ENCODE measurements around the gene NR1H4.
"Not testable (repeated sequence)": the region's sequence is repeated elsewhere in the genome, so short reads cannot be mapped to it uniquely, and the experiment has no call there.

The NR1H4 gene

DNA sequence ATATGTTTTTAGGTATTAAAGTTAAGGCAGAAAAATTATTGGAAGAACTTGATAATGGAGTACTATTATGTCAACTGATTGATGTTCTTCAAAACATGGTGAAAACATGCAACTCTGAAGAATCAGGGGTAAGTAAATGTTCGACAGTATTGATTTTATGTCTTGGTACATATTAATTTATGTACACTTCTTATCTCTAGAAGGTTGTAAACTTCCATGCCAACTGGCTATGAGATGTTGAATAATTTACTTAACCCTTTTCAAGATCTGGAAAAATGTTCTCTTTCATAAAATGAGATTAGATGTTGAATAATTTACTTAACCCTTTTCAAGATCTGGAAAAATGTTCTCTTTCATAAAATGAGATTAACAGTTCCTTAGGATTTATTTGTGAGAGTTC lies 128.0 kb downstream of the NR1H4 start:
- Histone ChIP-seq H3K9ac (ENCODE audit: low read depth, low read length) (no peak overlapping the region), H3K4me3 (ENCODE audit: low read depth, low read length) (no peak overlapping the region), H3K9me3 (ENCODE audit: control insufficient read depth, insufficient read depth, low read length) (no peaks in the 10 kb centered on the region), H3K27me3 (ENCODE audit: control insufficient read depth, insufficient read depth, low read length) (no peaks in the 10 kb centered on the region), H3K4me1 (ENCODE audit: control insufficient read depth, insufficient read depth, low read length) (no peaks in the 10 kb centered on the region), H3K36me3 (ENCODE audit: control insufficient read depth, insufficient read depth, low read length) (peaks cover 5% of the 10 kb centered on the region; the same call in 1 of the 2 replicates), H3K27ac (ENCODE audit: low read depth, low read length) (no peak overlapping the region)

DNA sequence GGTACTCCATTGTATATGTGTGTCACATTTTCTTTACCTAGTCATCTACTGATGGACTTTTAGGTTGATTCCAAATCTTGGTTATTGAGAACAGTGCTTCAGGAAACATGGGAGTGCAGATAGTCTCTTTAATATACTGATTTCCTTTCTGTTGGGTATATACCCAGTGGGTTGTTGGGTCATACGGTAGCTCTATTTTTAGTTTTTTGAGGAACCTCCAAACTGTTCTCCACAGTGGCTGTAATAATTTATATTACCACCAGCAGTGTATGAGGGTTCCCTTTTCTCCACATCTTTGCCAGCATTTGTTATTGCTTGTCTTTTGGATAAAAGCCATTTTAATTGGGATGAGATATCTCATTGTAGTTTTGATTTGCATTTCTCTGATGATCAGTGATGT lies 129.3 kb downstream of the NR1H4 start:
- H3K27ac ChIP-seq (ENCODE audit: low read depth, low read length); H3K4me3 ChIP-seq (ENCODE audit: low read depth, low read length); H3K9ac ChIP-seq (ENCODE audit: low read depth, low read length); H3K36me3 ChIP-seq (ENCODE audit: control insufficient read depth, insufficient read depth, low read length); H3K4me1 ChIP-seq (ENCODE audit: control insufficient read depth, insufficient read depth, low read length); H3K27me3 ChIP-seq (ENCODE audit: control insufficient read depth, insufficient read depth, low read length); H3K9me3 ChIP-seq (ENCODE audit: control insufficient read depth, insufficient read depth, low read length): not testable (repeated sequence)

DNA sequence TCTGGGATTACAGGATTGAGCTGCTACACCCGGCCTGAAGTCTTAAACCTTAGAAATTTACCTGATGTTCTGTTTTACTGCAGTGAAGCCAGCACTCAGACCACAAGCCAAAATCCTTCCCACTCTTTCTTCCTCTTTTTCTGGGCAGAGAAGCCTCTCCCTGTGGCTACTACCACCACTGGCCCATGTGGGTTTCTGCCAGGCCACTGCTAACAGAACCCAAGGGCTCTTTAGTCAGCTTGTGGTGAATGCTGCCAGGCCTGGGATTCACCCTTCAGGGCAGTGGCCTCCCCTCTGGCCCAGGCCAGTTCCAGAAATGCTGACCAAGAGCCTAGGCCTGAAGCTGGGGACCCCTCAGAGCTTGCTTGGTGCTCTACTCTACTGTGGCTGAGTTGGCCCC lies 135.1 kb downstream of the NR1H4 start:
- no peaks in the 10 kb centered on the region for H3K9me3 ChIP-seq (ENCODE audit: control insufficient read depth, insufficient read depth, low read length)
- H3K4me3 ChIP-seq (ENCODE audit: low read depth, low read length): no peak overlapping the region
- H3K27me3 ChIP-seq (ENCODE audit: control insufficient read depth, insufficient read depth, low read length): no peaks in the 10 kb centered on the region
- no peak overlapping the region for H3K27ac ChIP-seq (ENCODE audit: low read depth, low read length)
- 0 out of 2 replicates have a peak, but pooled peaks cover 3% of the 10 kb centered on the region for H3K36me3 ChIP-seq (ENCODE audit: control insufficient read depth, insufficient read depth, low read length)
- no peaks in the 10 kb centered on the region for H3K4me1 ChIP-seq (ENCODE audit: control insufficient read depth, insufficient read depth, low read length)
- no peak overlapping the region for H3K9ac ChIP-seq (ENCODE audit: low read depth, low read length)

DNA sequence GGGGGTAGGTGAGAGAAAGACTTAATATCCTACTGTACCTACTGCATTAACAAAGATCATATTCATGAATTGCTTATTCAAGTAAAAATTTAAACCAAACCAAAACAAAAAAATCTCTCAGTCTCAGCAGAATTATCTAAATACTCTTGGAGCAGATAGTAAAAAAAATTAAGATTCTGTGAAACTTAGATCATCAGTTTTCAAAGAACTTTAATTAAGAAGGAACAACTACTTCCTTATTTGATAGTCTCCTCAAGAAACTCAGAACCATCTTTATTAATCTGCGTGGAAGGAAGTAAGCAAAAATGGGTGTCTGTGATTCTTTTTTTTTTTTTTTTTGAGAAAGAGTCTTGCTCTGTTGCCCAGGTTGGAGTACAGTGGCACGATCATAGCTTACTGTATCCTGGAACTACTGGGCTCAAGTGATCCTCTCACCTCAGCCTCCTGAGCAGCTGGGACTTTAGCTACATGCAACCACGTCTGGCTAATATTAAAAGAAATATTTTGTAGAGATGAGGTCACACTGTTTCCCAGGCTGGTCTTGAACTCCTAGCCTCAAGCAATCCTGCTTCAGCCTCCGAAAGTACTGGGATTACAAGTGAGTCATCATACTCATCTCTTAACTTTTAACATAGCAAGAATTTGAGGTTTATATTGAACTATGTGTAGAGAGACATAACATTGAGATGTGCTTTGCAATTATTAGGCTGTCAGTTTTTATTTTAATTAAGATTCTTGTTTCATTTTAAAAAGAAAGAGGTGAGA lies 137.2 kb downstream of the NR1H4 start:
- Histone ChIP-seq H3K4me1 (ENCODE audit: control insufficient read depth, insufficient read depth, low read length) (no peaks in the 10 kb centered on the region), H3K4me3 (ENCODE audit: low read depth, low read length) (no peak overlapping the region), H3K9me3 (ENCODE audit: control insufficient read depth, insufficient read depth, low read length) (no peaks in the 10 kb centered on the region), H3K27me3 (ENCODE audit: control insufficient read depth, insufficient read depth, low read length) (no peaks in the 10 kb centered on the region), H3K27ac (ENCODE audit: low read depth, low read length) (no peak overlapping the region), H3K9ac (ENCODE audit: low read depth, low read length) (no peak overlapping the region), H3K36me3 (ENCODE audit: control insufficient read depth, insufficient read depth, low read length) (0 out of 2 replicates have a peak, but pooled peaks cover 3% of the 10 kb centered on the region)

DNA sequence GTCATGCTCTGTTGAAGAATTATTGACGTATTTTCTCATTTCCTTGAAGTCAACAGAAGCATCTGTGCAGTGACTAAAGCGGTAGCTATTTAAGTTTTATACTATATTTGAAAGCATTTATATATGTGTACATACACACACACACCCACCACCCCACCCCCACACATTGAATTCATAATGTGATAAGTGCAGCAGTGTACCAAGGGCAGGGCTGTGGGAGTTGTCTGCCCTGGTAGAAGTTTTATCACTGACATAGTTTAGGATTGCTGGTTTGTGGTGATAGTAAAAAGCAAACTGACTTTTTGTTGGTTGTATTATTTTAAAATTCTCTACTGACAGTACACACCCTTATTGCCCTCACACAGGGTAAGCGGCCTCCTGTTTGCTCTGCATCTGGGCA lies 138.9 kb downstream of the NR1H4 start:
- Histone ChIP-seq H3K27me3 (ENCODE audit: control insufficient read depth, insufficient read depth, low read length) (no peaks in the 10 kb centered on the region), H3K9ac (ENCODE audit: low read depth, low read length) (no peak overlapping the region), H3K36me3 (ENCODE audit: control insufficient read depth, insufficient read depth, low read length) (0 out of 2 replicates have a peak, but pooled peaks cover 3% of the 10 kb centered on the region), H3K4me3 (ENCODE audit: low read depth, low read length) (no peak overlapping the region), H3K27ac (ENCODE audit: low read depth, low read length) (no peak overlapping the region), H3K9me3 (ENCODE audit: control insufficient read depth, insufficient read depth, low read length) (no peaks in the 10 kb centered on the region), H3K4me1 (ENCODE audit: control insufficient read depth, insufficient read depth, low read length) (no peaks in the 10 kb centered on the region)

All from HUES48 (cell line).